Stimulated activated CD4-positive, alpha-beta T cell treated with anti-CD3 and anti-CD28 coated beads, Interleukin-4, amount 100 ng/mL, for 48 hours (primary cell): ENCODE results near the gene CFAP45.
A peak's percentile ranks its signal among the peaks of the same experiment; 100 is the strongest.

Experiments
- DNase-seq, 2 donors: peaks; one replicate each; pipeline ENCODE4 v3.0.0-alpha.2; 2020; ENCODE audit warnings: low read depth in 2 of 2

CFAP45 gene

GRCh38 chr1:159827102-159827490 lies 72.9 kb downstream of the CFAP45 start:
- DNase-seq: no peak

- DNase-seq: peak; percentile 18 to 23
Measured at GRCh38 chr1:159826441-159827101, 73.4 kb downstream of the CFAP45 start, which contains the start of gene SLAMF8. Gene SLAMF8, plus strand, starts transcription at chr1:159826873. Its CDS starts 26 bp downstream, at chr1:159826899.

DNA sequence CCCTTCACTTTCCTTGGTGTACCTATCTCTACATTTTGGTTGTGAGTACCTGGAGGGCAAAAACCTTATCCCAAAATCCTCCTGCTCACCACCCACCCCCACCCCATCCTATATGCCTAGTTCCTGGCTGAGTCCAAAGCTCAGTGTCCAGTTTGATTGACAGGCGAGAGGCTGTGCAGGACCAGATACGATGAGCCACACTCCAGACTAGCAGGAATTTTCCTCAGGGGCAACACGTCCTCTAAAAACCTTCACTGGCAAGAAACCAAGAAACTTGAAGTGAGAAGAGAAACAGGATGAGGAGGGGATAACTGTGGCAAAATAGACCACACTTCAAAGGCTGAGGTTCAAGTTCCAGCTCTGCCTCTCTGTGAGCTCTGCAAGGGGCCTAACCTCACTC lies 74.4 kb downstream of the CFAP45 start:
- DNase-seq: no peak

- no peak for DNase-seq
Measured at GRCh38 chr1:159823406-159823805, 76.6 kb downstream of the CFAP45 start.
